Testis (tissue), 3 donors: ENCODE data around the gene HYOU1. TPM values are rescaled to one million over a fixed set of nuclear protein-coding genes. Genes with fewer than 3 reads are reported as not detected.
A peak's percentile ranks its signal among the peaks of the same experiment; 100 is the strongest.
"Not testable (repeated sequence)": the region's sequence is repeated elsewhere in the genome, so short reads cannot be mapped to it uniquely, and the experiment has no call there.

Experiments used
- DNase-seq: peaks from one replicate; pipeline ENCODE4 v3.0.0-alpha.2; 2019
- H3K27ac ChIP-seq, 2 donors: fragments of 200-600 bp; sonication (generic); one replicate each; pipeline ENCODE4 v1.5.1; 2019
- H3K27me3 ChIP-seq: fragments of 200-600 bp; sonication (generic); one replicate; pipeline ENCODE4 v1.5.1; 2019
- H3K36me3 ChIP-seq: fragments of 200-600 bp; sonication (generic); one replicate; pipeline ENCODE4 v1.5.1; 2017; ENCODE audit warnings: low read depth; ENCODE audit errors: missing control alignments
- H3K4me1 ChIP-seq: fragments of 200-600 bp; sonication (generic); one replicate; pipeline ENCODE4 v1.5.1; 2019
- H3K4me3 ChIP-seq, 2 donors: fragments of 200-600 bp; sonication (generic); one replicate each; pipeline ENCODE4 v1.5.1; 2017 to 2019
- H3K9me3 ChIP-seq: fragments of 200-600 bp; sonication (generic); one replicate; pipeline ENCODE4 v1.5.1; 2017
- CTCF ChIP-seq, 3 experiments: fragments of 450-650 bp in 2 of 3; fragments of 200-600 bp in 1 of 3; sonication (generic) in 1 of 3; IDR thresholded peaks; one replicate each; pipeline ENCODE4 v1.5.1; 2016 to 2019; ENCODE audit warnings: antibody characterized with exemption in 3 of 3, mild to moderate bottlenecking in 2 of 3, moderate library complexity in 1 of 3
- POLR2A ChIP-seq: fragments of 450-650 bp; IDR thresholded peaks from one replicate; pipeline ENCODE4 v1.6.1; 2017; ENCODE audit warnings: antibody characterized with exemption, mild to moderate bottlenecking, moderate library complexity
- WGBS, 2 donors: methylation state at CpG; one replicate each; pipeline ENCODE4 v1.1.5; 2018; 5-methylcytosine and 5-hydroxymethylcytosine counted together
- intact Hi-C: fragments of 100-400 bp; cut with DNase I; formaldehyde crosslinking; loops from one replicate; pipeline ENCODE4 v1.15.1; 2023; ENCODE audit warnings: low total_unique reads
- polyA plus RNA-seq: library from polyadenylated mRNA; stranded (reverse); fragments of 350-450 nt; fragmentation: Illumina TruSeq; extraction: RNeasy Lipid Tissue Mini Kit (QIAGEN cat#74804); gene quantifications from one replicate; pipeline ENCODE4 v1.2.3, GENCODE V29; 2014; ENCODE audit warnings: low read depth, low replicate concordance; ENCODE audit not compliant: insufficient read depth
- total RNA-seq, 2 donors: library from RNA; depleted of rRNA; stranded (reverse); fragments of >200 nt; gene quantifications; one replicate each; pipeline ENCODE4 v1.2.3, GENCODE V29; 2016

Gene HYOU1
- total and polyA plus RNA-seq, 3 donors from 2014 or later = 126 to 209 (median 127) TPM

GRCh38 chr11:119046489-119046888 lies 10.5 kb downstream of the HYOU1 start:
- Histone ChIP-seq H3K27ac (no peak overlapping the region), H3K36me3 (no peaks in the 10 kb centered on the region), H3K9me3 (no peaks in the 10 kb centered on the region), H3K27me3 (no peaks in the 10 kb centered on the region), H3K4me1 (no peaks in the 10 kb centered on the region), H3K4me3 (no peak overlapping the region)
- WGBS, 2 donors = 86 to 98% methylated on average over 3 to 6 of the region's 6 CpGs
- intact Hi-C loops = no loop called here
- DNase-seq = no peak
- TF ChIP-seq CTCF (IDR thresholded peaks at IDR 0.05) (no peak), POLR2A (no peak)

GRCh38 chr11:119044708-119045107 lies 12.3 kb downstream of the HYOU1 start:
- H3K4me1 ChIP-seq = no peaks in the 10 kb centered on the region
- no peaks in the 10 kb centered on the region for H3K36me3 ChIP-seq
- intact Hi-C loops = no loop called here
- no peaks in the 10 kb centered on the region for H3K27me3 ChIP-seq
- no peak for DNase-seq
- H3K27ac ChIP-seq = no peak overlapping the region
- no peaks in the 10 kb centered on the region for H3K9me3 ChIP-seq
- TF ChIP-seq CTCF (IDR thresholded peaks at IDR 0.05) (peak in 1 of 3 experiments; percentile 16), POLR2A (no peak)
- 75 to 76% methylated on average over 6 of the region's 6 CpGs for WGBS, 2 donors
- no peak overlapping the region for H3K4me3 ChIP-seq

GRCh38 chr11:119042927-119043326 lies 14.1 kb downstream of the HYOU1 start:
- DNase-seq = no peak
- no peaks in the 10 kb centered on the region for H3K4me1 ChIP-seq
- TF ChIP-seq POLR2A = no peak
- TF ChIP-seq CTCF (IDR thresholded peaks at IDR 0.05) = no peak
- WGBS, 2 donors = 93 to 95% methylated on average over 9 of the region's 9 CpGs
- no peaks in the 10 kb centered on the region for H3K27me3 ChIP-seq
- H3K4me3 ChIP-seq = no peak overlapping the region
- no peaks in the 10 kb centered on the region for H3K36me3 ChIP-seq
- no peaks in the 10 kb centered on the region for H3K9me3 ChIP-seq
- no peak overlapping the region for H3K27ac ChIP-seq
- intact Hi-C loops = no loop called here

- 90 to 92% methylated on average over 4 of the region's 4 CpGs for WGBS, 2 donors
- Histone ChIP-seq H3K27me3 (no peaks in the 10 kb centered on the region), H3K9me3 (no peaks in the 10 kb centered on the region), H3K4me1 (no peaks in the 10 kb centered on the region), H3K36me3 (no peaks in the 10 kb centered on the region), H3K27ac (no peak overlapping the region), H3K4me3 (no peak overlapping the region)
- DNase-seq = no peak
- intact Hi-C loops = no loop called here
- TF ChIP-seq CTCF (IDR thresholded peaks at IDR 0.05) = no peak
- TF ChIP-seq POLR2A = no peak
Measured at GRCh38 chr11:119041821-119042514, 15.0 kb downstream of the HYOU1 start.

GRCh38 chr11:119039471-119039870 lies 17.5 kb downstream of the HYOU1 start:
- 41 to 62% methylated on average over 11 of the region's 11 CpGs for whole genome bisulfite sequencing, 2 donors
- H3K27ac ChIP-seq, H3K27me3 ChIP-seq, H3K4me1 ChIP-seq, H3K36me3 ChIP-seq, H3K4me3 ChIP-seq, intact Hi-C loops, DNase-seq, H3K9me3 ChIP-seq: not testable (repeated sequence)
